PFSK-1 (cell line): ENCODE measurements around the gene ZNF75A.

Source experiments
- FOXP2 ChIP-seq: optimal IDR thresholded peaks from 2 replicates; pipeline ENCODE3; 2011; ENCODE audit warnings: borderline replicate concordance, control low read depth, inconsistent platforms; ENCODE audit not compliant: insufficient read depth; ENCODE audit errors: extremely low read length, extremely low read depth
- POLR2AphosphoS5 ChIP-seq: IDR thresholded peaks from 2 replicates; pipeline ENCODE4 v1.6.1; 2012; ENCODE audit warnings: low read depth, mild to moderate bottlenecking, control low read depth, low read length, moderate library complexity
- TAF1 ChIP-seq: IDR thresholded peaks from 2 replicates; pipeline ENCODE4 v1.6.1; 2012; ENCODE audit warnings: low read length, control low read depth, borderline replicate concordance; ENCODE audit not compliant: insufficient read depth

DNA sequence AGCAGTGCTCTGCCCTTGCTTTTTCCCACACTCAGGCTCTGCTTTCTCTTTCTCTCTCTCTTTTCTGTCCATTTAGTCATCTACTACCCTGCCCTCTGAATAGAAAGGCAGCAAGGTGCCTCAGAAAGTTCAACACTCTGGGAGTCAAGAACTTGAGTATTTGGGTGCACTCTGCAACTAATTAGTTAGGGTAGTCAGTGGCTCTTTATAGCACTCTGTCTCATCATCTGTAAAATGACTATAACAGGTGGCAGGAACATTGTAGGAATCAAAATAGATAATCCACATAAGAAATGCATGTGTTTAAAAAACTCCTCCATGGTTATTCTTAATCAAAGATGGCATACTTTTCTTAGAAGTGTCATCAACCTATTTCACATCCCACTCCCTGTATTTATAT, 57.6 kb downstream of the ZNF75A start:
- no peak for TF ChIP-seq POLR2AphosphoS5
- TF ChIP-seq FOXP2, result no peak
- no peak for TF ChIP-seq TAF1
